Dermis blood vessel endothelial cell (primary cell): ENCODE data around the gene FOXC1. TPM values are rescaled to one million over a fixed set of nuclear protein-coding genes. Genes with fewer than 3 reads are reported as not detected.

Experiments
- DNase-seq: peaks from one replicate; pipeline ENCODE4 v3.0.0; 2010
- total RNA-seq: library from RNA; depleted of rRNA; stranded (reverse); fragments of >200 nt; gene quantifications from 2 replicates; pipeline ENCODE4 v1.2.3, GENCODE V29; 2014

Gene FOXC1
- total RNA-seq, 1 donor from 2014 or later: 8.3 TPM

DNA sequence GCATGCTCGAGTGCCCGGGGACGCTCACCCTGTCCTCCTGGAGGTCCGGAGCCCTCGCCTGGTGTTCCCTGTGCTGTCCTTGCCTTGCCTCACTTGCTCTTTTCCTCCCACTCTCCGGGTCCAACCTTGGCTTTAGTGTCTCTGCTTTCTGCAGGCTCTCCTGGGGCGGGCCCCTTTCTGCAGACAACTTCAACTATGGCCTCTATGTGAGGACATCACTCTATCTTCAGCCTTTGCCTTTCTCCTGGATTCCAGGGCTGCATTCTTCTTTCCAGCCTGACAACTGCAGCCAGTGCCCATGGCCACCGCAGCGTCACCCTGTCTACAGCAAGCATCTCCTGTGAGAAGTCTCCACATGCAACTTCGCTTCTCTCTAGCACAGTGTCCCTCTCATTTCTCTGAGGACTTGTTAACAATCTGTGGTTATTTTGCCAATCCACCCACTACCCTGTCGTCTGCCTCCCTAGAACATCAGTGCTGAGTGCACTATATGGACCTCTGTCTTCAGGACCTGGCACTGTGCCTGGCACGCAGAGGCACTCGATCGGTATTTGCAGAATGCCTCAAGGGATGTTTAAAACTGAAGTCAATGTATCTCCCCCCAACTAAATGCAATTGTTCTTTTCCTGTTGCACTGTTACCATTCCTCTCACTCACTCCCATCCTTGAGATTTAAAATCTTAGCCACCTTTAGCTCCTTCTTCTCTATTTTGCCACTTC lies 35.9 kb downstream of the FOXC1 start:
- no peak for DNase-seq

DNA sequence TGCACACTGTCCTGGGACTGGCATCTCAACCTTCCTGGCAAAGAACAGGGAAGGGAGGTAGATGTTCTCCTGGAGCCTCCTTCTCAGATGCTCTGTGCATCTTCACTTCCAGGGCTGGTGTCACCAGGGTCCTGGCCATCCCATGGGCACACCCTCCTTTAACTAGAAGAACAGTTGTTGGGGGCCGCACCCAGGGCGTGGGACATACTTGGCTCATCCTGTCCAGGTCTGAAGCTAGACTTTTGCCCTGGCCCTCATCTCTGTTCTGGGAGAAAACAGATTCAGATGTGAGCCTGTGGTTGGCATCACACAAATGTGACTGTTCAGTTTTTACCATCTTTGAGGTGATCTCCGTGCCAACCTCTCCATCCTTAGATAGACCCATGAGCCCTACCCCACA lies 41.6 kb downstream of the FOXC1 start:
- no peak for DNase-seq

DNA sequence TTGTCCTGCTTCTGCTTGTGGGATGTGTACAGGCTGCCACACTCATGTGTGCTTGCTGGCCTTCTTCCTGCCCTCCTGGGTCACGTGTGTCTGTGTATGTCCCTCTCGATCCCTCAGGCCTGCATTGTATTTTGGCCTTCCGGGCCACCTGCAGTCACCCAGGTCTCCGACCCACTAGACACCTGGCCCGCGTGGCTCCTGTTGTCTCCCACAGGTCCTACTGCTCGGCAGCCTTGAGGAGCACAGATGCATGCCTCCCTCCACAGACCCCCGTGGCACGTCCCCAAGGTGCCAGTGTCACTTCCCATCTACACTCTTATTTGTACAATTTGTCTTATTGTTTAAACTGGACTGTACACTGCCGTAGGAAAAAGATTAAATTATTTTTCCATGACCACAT lies 43.1 kb downstream of the FOXC1 start:
- no peak for DNase-seq

- DNase-seq: no peak
Measured at GRCh38 chr6:1654054-1654453, 44.3 kb downstream of the FOXC1 start.

DNA sequence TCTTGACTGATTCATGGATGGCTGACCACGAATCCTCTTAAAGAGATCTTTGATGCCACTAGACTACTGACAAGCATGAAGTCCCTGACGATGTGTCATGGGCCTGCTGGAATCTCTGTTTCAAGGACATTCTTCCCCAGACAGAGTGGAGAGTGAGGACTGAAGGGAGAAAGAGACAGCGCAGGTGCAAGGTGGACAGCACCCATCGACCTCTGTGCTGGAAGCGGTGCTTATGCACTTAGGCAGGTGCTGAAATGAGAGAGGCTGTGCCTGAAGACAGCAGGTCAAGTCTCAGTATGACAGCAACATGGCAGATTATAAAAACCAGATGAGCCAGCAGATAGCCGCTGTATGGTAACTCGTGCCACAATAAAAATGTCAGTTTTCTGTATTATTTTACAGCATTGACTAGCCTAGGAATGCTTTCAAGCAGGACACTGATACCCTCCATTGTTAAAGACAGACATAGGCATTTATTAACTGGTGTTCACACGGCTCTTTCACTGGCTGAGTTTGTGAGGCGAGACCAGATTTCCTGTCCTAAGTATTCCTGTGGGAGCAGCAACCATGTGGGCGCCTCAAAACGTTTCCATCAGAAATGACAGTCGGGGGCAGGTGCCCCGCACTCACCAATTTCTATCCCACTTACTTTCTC lies 47.5 kb downstream of the FOXC1 start:
- no peak for DNase-seq

- no peak for DNase-seq
Measured at GRCh38 chr6:1657771-1658165, 48.1 kb downstream of the FOXC1 start.

- DNase-seq: no peak
Measured at GRCh38 chr6:1658212-1659005, 48.7 kb downstream of the FOXC1 start.

GRCh38 chr6:1659816-1660215 lies 50.1 kb downstream of the FOXC1 start:
- no peak for DNase-seq

DNA sequence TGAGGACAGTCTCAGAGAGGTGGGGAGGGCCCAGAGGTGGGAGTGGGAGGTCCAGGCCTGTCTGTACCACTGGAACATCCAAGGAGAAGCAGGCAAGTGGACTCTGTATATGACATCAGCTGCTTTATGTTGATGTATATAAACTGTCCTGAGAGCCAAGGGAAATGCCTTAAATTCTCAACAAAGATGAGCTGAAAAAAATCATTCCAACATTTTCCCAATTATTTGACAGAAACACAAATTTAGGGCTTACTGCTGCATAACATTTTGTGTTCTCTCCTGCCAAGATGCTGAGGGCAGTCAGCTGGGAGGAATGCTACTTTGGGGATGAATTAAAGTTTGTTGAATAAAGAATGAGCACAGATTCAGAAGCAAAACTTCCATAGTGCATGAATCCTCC lies 52.8 kb downstream of the FOXC1 start:
- DNase-seq: no peak

Other genes with a start within 250 kb of the FOXC1 start
- gene FOXF2, start 220.3 kb upstream of the FOXC1 start, total RNA-seq: not detected in 2 replicates